H9 (cell line): Measurements from ENCODE around the gene MGRN1. TPM values are rescaled to one million over a fixed set of nuclear protein-coding genes. Genes with fewer than 3 reads are reported as not detected.
A peak's percentile ranks its signal among the peaks of the same experiment; 100 is the strongest.

Experiments
- DNase-seq: peaks from one replicate; pipeline ENCODE4 v3.0.0-alpha.2; 2017
- H2AFZ ChIP-seq: one replicate; pipeline ENCODE4 v1.6.1; 2013; ENCODE audit warnings: mild to moderate bottlenecking, low read length, control low read depth, moderate library complexity
- H2AK5ac ChIP-seq: 2 replicates; pipeline ENCODE4 v1.6.1; 2013; ENCODE audit warnings: low read length, control low read depth, mixed read lengths; ENCODE audit not compliant: insufficient read length
- H2BK120ac ChIP-seq: one replicate; pipeline ENCODE4 v1.6.1; 2013; ENCODE audit warnings: low read depth, mild to moderate bottlenecking, low read length, control low read depth, inconsistent platforms; ENCODE audit not compliant: poor library complexity, severe bottlenecking
- H2BK12ac ChIP-seq: 2 replicates; pipeline ENCODE4 v1.6.1; 2013; ENCODE audit warnings: low read length, control low read depth, mixed read lengths, low read depth; ENCODE audit not compliant: insufficient read length
- H2BK15ac ChIP-seq: 2 replicates; pipeline ENCODE4 v1.6.1; 2013; ENCODE audit warnings: low read depth, low read length, control low read depth
- H2BK20ac ChIP-seq: one replicate; pipeline ENCODE4 v1.6.1; 2013; ENCODE audit warnings: low read depth, mild to moderate bottlenecking, low read length, control low read depth, inconsistent platforms; ENCODE audit not compliant: poor library complexity, severe bottlenecking
- H2BK5ac ChIP-seq: 2 replicates; pipeline ENCODE4 v1.6.1; 2013; ENCODE audit warnings: low read length, control low read depth, mixed read lengths; ENCODE audit not compliant: insufficient read length
- H3K14ac ChIP-seq: 2 replicates; pipeline ENCODE4 v1.6.1; 2013; ENCODE audit warnings: low read length, control low read depth; ENCODE audit not compliant: insufficient read depth
- H3K18ac ChIP-seq: 2 replicates; pipeline ENCODE4 v1.6.1; 2013; ENCODE audit warnings: low read depth, mild to moderate bottlenecking, mixed read lengths, low read length, control low read depth; ENCODE audit not compliant: insufficient read length
- H3K23ac ChIP-seq: 2 replicates; pipeline ENCODE4 v1.6.1; 2013; ENCODE audit warnings: low read length, control low read depth, mixed read lengths, low read depth; ENCODE audit not compliant: insufficient read length
- H3K23me2 ChIP-seq: 2 replicates; pipeline ENCODE4 v1.6.1; 2013; ENCODE audit warnings: low read depth, mild to moderate bottlenecking, mixed read lengths, low read length, control low read depth; ENCODE audit not compliant: insufficient read length, poor library complexity, severe bottlenecking
- H3K27ac ChIP-seq: 2 replicates; pipeline ENCODE4 v1.5.1; 2013; ENCODE audit warnings: low read length, control low read depth, mixed read lengths, low read depth; ENCODE audit not compliant: insufficient read length
- H3K27me3 ChIP-seq: 2 replicates; pipeline ENCODE4 v1.6.1; 2013; ENCODE audit warnings: low read length, control low read depth, inconsistent platforms; ENCODE audit not compliant: insufficient read depth
- H3K4ac ChIP-seq: 2 replicates; pipeline ENCODE4 v1.6.1; 2013; ENCODE audit warnings: low read depth, mild to moderate bottlenecking, control low read depth, inconsistent platforms, low read length, moderate library complexity
- H3K4me1 ChIP-seq: 2 replicates; pipeline ENCODE4 v1.6.1; 2013; ENCODE audit warnings: low read length, control low read depth, inconsistent platforms; ENCODE audit not compliant: insufficient read depth
- H3K4me2 ChIP-seq: 2 replicates; pipeline ENCODE4 v1.6.1; 2013; ENCODE audit warnings: low read length, control low read depth, mixed read lengths; ENCODE audit not compliant: insufficient read length, insufficient read depth
- H3K56ac ChIP-seq: 2 replicates; pipeline ENCODE4 v1.6.1; 2013; ENCODE audit warnings: low read depth, mild to moderate bottlenecking, mixed read lengths, low read length, control low read depth; ENCODE audit not compliant: insufficient read length
- H3K79me1 ChIP-seq: 2 replicates; pipeline ENCODE4 v1.6.1; 2013; ENCODE audit warnings: low read depth, mild to moderate bottlenecking, moderate library complexity, low read length, control low read depth, inconsistent platforms; ENCODE audit not compliant: insufficient read depth, poor library complexity, severe bottlenecking
- H3K79me2 ChIP-seq: 2 replicates; pipeline ENCODE4 v1.6.1; 2013; ENCODE audit warnings: low read length, control low read depth, inconsistent platforms; ENCODE audit not compliant: insufficient read depth
- H3K9ac ChIP-seq: 2 replicates; pipeline ENCODE4 v1.6.1; 2013; ENCODE audit warnings: low read length, control low read depth, mixed read lengths; ENCODE audit not compliant: insufficient read length; ENCODE audit errors: extremely low read depth
- H3K9me3 ChIP-seq: one replicate; pipeline ENCODE4 v1.6.1; 2013; ENCODE audit warnings: low read depth, low read length, inconsistent platforms; ENCODE audit not compliant: control insufficient read depth
- H3T11ph ChIP-seq: one replicate; pipeline ENCODE4 v1.6.1; 2013; ENCODE audit warnings: mild to moderate bottlenecking, low read length, control low read depth, inconsistent platforms
- H4K20me1 ChIP-seq: one replicate; pipeline ENCODE4 v1.6.1; 2013; ENCODE audit not compliant: control insufficient read depth, insufficient read length, insufficient read depth
- H4K5ac ChIP-seq: 2 replicates; pipeline ENCODE4 v1.6.1; 2013; ENCODE audit warnings: low read depth, mild to moderate bottlenecking, mixed read lengths, low read length, control low read depth; ENCODE audit not compliant: insufficient read length
- H4K8ac ChIP-seq: replicated peaks from 2 replicates; pipeline ENCODE4 v1.6.1; 2013; ENCODE audit warnings: low read length, control low read depth, mixed read lengths, low read depth; ENCODE audit not compliant: insufficient read length
- H4K91ac ChIP-seq: 2 replicates; pipeline ENCODE4 v1.6.1; 2013; ENCODE audit warnings: low read depth, mild to moderate bottlenecking, moderate library complexity, mixed read lengths, low read length, control low read depth; ENCODE audit not compliant: insufficient read length
- H3K27ac Mint-ChIP-seq, 3 experiments: 2 replicates in 2 of 3; 3 replicates in 1 of 3; pipeline ENCODE4 v1.8.0; 2020 to 2021; ENCODE audit warnings: mixed read lengths in 3 of 3, mild to moderate bottlenecking in 1 of 3, moderate library complexity in 1 of 3
- H3K27me3 Mint-ChIP-seq: 2 replicates; pipeline ENCODE4 v1.8.0; 2021; ENCODE audit warnings: low read depth, mild to moderate bottlenecking, moderate library complexity, mixed read lengths
- H3K36me3 Mint-ChIP-seq, 3 experiments: 2 replicates in 2 of 3; 3 replicates in 1 of 3; pipeline ENCODE4 v1.8.0; 2020 to 2021; ENCODE audit warnings: low read depth in 3 of 3, mixed read lengths in 3 of 3; ENCODE audit not compliant: insufficient read depth in 1 of 3
- H3K4me1 Mint-ChIP-seq, 2 experiments: 2 replicates each; pipeline ENCODE4 v1.8.0; 2020; ENCODE audit warnings: mixed read lengths in 2 of 2
- H3K4me3 Mint-ChIP-seq, 2 experiments: 2 replicates in 1 of 2; 3 replicates in 1 of 2; pipeline ENCODE4 v1.8.0; 2020 to 2021; ENCODE audit warnings: mild to moderate bottlenecking in 2 of 2, mixed read lengths in 2 of 2, moderate library complexity in 1 of 2
- H3K9me3 Mint-ChIP-seq, 2 experiments: 2 replicates in 1 of 2; 3 replicates in 1 of 2; pipeline ENCODE4 v1.8.0; 2020; ENCODE audit warnings: mild to moderate bottlenecking in 2 of 2, mixed read lengths in 2 of 2, moderate library complexity in 1 of 2
- WGBS: extraction: QIAGEN DNeasy Blood & Tissue Kit; methylation state at CpG from one replicate; pipeline ENCODE4 v1.1.7; 2013; ENCODE audit warnings: missing lambda C conversion rate, low lambda C conversion rate, mixed read lengths; ENCODE audit not compliant: insufficient read length; ENCODE audit errors: extremely low coverage; 5-methylcytosine and 5-hydroxymethylcytosine counted together
- total RNA-seq: library from RNA; stranded (reverse); gene quantifications from 2 replicates; pipeline ENCODE4 v1.2.1, GENCODE V29; 2021
- TF ChIP-seq, protein P1 (sequence below): fragments of 200-600 bp; sonication (generic); conservative IDR thresholded peaks from 3 replicates; pipeline ENCODE4 v1.8.0; 2021; ENCODE audit warnings: antibody characterized with exemption, mild to moderate bottlenecking

The MGRN1 gene
- total RNA-seq, 1 experiment from 2014 or later = 91.6 TPM

- Histone ChIP-seq H3K4me1 (no peaks in the 10 kb centered on the region), H3K79me2 (no peaks in the 10 kb centered on the region; the same call in 1 of the 2 replicates), H2AFZ (no peak overlapping the region), H4K5ac (no peak overlapping the region), H4K8ac (no peak overlapping the region), H3K23me2 (no peaks in the 10 kb centered on the region), H3K56ac (no peak overlapping the region), H3T11ph (no peak overlapping the region), H3K14ac (no peak overlapping the region), H3K23ac (no peak overlapping the region), H2BK12ac (no peak overlapping the region), H3K27me3 (no peaks in the 10 kb centered on the region), H3K9ac (no peak overlapping the region), H2BK5ac (no peak overlapping the region), H4K20me1 (no peaks in the 10 kb centered on the region), H3K4ac (no peak overlapping the region), H4K91ac (no peak overlapping the region), H2BK120ac (no peak overlapping the region), H3K9me3 (no peaks in the 10 kb centered on the region), H3K18ac (no peak overlapping the region), H3K27ac (no peak overlapping the region), H2BK20ac (no peak overlapping the region), H3K4me2 (no peak overlapping the region), H2AK5ac (no peak overlapping the region), H3K79me1 (peaks cover 3% of the 10 kb centered on the region), H2BK15ac (no peak overlapping the region)
- no peak overlapping the region for H3K4me3 Mint-ChIP-seq
- H3K27me3 Mint-ChIP-seq = no peaks in the 10 kb centered on the region
- peaks cover 4 to 5% of the 10 kb centered on the region in 2 experiments; a peak in 3 of 4 replicates for H3K4me1 Mint-ChIP-seq
- DNase-seq = no peak
- peaks cover 5 to 7% (median 6%) of the 10 kb centered on the region in 3 experiments; a peak in 4 of 7 replicates for H3K36me3 Mint-ChIP-seq
- TF ChIP-seq, protein P1, sequence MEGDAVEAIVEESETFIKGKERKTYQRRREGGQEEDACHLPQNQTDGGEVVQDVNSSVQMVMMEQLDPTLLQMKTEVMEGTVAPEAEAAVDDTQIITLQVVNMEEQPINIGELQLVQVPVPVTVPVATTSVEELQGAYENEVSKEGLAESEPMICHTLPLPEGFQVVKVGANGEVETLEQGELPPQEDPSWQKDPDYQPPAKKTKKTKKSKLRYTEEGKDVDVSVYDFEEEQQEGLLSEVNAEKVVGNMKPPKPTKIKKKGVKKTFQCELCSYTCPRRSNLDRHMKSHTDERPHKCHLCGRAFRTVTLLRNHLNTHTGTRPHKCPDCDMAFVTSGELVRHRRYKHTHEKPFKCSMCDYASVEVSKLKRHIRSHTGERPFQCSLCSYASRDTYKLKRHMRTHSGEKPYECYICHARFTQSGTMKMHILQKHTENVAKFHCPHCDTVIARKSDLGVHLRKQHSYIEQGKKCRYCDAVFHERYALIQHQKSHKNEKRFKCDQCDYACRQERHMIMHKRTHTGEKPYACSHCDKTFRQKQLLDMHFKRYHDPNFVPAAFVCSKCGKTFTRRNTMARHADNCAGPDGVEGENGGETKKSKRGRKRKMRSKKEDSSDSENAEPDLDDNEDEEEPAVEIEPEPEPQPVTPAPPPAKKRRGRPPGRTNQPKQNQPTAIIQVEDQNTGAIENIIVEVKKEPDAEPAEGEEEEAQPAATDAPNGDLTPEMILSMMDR = no peak
- peak overlapping the region; percentile 21 to 91 (median 90); a peak in 4 of 7 replicates for H3K27ac Mint-ChIP-seq
- no peaks in the 10 kb centered on the region for H3K9me3 Mint-ChIP-seq
- WGBS = no CpG with 5 or more reads among the region's 5 CpGs
These were observed 16.7 kb downstream of the MGRN1 start for GRCh38 chr16:4641306-4641687.
